ENCODE measurements around the gene SLC26A6. TPM values are rescaled to one million over a fixed set of nuclear protein-coding genes. Genes with fewer than 3 reads are reported as not detected.
A peak's percentile ranks its signal among the peaks of the same experiment; 100 is the strongest.

The SLC26A6 gene
- total and polyA plus RNA-seq, 2 of the 13 experiments (the other 11 are each of a cell fraction or from before 2014, with no cell fraction given) = 40.7 to 184 TPM

DNA sequence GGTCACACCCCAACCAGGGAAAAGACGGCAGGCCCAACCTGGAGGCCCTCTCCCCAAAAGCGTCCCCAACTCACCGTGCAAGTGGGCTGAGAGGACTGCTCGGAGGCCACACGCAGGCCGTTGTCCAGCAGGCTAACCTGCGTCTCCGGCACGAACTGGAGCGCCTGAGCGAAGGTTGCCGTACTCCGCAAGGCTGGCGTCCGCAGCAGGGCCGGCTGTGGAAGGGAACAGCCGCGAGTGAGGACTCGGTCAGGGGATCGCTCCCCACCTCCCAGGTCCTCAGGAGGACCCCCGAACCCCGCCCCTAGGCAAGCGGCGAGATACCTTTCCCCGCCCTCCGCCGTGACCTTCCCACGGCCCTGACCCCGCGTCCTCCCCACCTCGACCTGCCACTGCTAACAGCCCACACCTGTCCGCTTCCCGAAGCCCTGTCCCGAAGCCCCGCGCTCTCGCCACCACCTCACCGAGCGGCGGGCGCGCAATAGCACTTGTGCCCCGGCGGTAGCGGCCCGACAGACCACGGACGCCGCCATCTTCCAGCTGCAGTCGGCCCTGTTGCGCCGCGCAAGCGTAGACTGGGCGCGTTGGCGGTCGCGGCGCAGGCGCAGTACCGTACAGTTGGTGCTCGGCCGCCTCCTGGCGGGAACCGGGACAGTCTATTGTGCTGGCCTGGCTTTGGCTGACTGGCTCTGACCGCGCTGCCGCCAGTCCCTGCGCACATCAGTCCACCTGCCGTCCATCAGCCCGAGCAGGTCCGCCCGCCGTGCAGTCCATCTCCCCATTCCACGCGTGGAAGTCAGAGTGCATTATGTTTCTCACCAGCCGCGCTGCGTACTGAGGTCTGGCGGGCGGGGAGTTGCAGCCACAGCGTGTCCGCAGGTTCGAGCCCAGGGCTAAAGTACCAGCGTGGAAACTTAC, 25.9 kb downstream of the SLC26A6 start, which contains the start of gene UQCRC1 (continued):
- TF ChIP-seq ZNF652 (CRISPR knock-in tag; IDR thresholded peaks at IDR 0.05; ENCODE audit: borderline replicate concordance, low read depth) (peak; percentile 61; the same call in 1 of the 2 replicates), ZIK1 (CRISPR knock-in tag; IDR thresholded peaks at IDR 0.05; ENCODE audit: borderline replicate concordance, low read depth) (peak; percentile 91), MAFF (IDR thresholded peaks at IDR 0.05; ENCODE audit: low read depth, low read length) (0 out of 2 replicates have a peak, but pooled peaks have one; percentile 1), ZNF713 (CRISPR knock-in tag; IDR thresholded peaks at IDR 0.05) (0 out of 2 replicates have a peak, but pooled peaks have one; percentile 55), ZNF670 (CRISPR knock-in tag; IDR thresholded peaks at IDR 0.05; ENCODE audit: borderline replicate concordance) (peak; percentile 88; the same call in 1 of the 2 replicates), GATA4 (IDR thresholded peaks at IDR 0.05; ENCODE audit: borderline replicate concordance, low read depth) (0 out of 2 replicates have a peak, but pooled peaks have one; percentile 56), ZSCAN31 (CRISPR knock-in tag; IDR thresholded peaks at IDR 0.05; ENCODE audit: low read depth) (peak; percentile 96; the same call in 1 of the 2 replicates), NPAS2 (CRISPR knock-in tag; IDR thresholded peaks at IDR 0.05; ENCODE audit: borderline replicate concordance) (no peak), ZFP36L2 (CRISPR knock-in tag; IDR thresholded peaks at IDR 0.05) (no peak), ATF7 (IDR thresholded peaks at IDR 0.05) (no peak), ATF7 (CRISPR knock-in tag; IDR thresholded peaks at IDR 0.05) (peak; percentile 63; the same call in 1 of the 2 replicates), ZNF367 (CRISPR knock-in tag; IDR thresholded peaks at IDR 0.05; ENCODE audit: borderline replicate concordance) (0 out of 2 replicates have a peak, but pooled peaks have one; percentile 24), ZNF335 (CRISPR knock-in tag; IDR thresholded peaks at IDR 0.05) (no peak; the same call in 1 of the 2 replicates), ZNF616 (CRISPR knock-in tag; IDR thresholded peaks at IDR 0.05; ENCODE audit: low read depth) (peak; percentile 75; the same call in 1 of the 2 replicates)
- TF ChIP-seq, protein P1, sequence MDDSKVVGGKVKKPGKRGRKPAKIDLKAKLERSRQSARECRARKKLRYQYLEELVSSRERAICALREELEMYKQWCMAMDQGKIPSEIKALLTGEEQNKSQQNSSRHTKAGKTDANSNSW (CRISPR knock-in tag; IDR thresholded peaks at IDR 0.05; ENCODE audit: borderline replicate concordance) = no peak
- TF ChIP-seq, protein P2, sequence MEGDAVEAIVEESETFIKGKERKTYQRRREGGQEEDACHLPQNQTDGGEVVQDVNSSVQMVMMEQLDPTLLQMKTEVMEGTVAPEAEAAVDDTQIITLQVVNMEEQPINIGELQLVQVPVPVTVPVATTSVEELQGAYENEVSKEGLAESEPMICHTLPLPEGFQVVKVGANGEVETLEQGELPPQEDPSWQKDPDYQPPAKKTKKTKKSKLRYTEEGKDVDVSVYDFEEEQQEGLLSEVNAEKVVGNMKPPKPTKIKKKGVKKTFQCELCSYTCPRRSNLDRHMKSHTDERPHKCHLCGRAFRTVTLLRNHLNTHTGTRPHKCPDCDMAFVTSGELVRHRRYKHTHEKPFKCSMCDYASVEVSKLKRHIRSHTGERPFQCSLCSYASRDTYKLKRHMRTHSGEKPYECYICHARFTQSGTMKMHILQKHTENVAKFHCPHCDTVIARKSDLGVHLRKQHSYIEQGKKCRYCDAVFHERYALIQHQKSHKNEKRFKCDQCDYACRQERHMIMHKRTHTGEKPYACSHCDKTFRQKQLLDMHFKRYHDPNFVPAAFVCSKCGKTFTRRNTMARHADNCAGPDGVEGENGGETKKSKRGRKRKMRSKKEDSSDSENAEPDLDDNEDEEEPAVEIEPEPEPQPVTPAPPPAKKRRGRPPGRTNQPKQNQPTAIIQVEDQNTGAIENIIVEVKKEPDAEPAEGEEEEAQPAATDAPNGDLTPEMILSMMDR (CRISPR knock-in tag; IDR thresholded peaks at IDR 0.05) = peak; percentile 98
- TF ChIP-seq, protein P3, sequence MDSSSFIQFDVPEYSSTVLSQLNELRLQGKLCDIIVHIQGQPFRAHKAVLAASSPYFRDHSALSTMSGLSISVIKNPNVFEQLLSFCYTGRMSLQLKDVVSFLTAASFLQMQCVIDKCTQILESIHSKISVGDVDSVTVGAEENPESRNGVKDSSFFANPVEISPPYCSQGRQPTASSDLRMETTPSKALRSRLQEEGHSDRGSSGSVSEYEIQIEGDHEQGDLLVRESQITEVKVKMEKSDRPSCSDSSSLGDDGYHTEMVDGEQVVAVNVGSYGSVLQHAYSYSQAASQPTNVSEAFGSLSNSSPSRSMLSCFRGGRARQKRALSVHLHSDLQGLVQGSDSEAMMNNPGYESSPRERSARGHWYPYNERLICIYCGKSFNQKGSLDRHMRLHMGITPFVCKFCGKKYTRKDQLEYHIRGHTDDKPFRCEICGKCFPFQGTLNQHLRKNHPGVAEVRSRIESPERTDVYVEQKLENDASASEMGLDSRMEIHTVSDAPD (CRISPR knock-in tag; IDR thresholded peaks at IDR 0.05) = peak; percentile 46; the same call in 1 of the 2 replicates
- TF ChIP-seq, protein P4, sequence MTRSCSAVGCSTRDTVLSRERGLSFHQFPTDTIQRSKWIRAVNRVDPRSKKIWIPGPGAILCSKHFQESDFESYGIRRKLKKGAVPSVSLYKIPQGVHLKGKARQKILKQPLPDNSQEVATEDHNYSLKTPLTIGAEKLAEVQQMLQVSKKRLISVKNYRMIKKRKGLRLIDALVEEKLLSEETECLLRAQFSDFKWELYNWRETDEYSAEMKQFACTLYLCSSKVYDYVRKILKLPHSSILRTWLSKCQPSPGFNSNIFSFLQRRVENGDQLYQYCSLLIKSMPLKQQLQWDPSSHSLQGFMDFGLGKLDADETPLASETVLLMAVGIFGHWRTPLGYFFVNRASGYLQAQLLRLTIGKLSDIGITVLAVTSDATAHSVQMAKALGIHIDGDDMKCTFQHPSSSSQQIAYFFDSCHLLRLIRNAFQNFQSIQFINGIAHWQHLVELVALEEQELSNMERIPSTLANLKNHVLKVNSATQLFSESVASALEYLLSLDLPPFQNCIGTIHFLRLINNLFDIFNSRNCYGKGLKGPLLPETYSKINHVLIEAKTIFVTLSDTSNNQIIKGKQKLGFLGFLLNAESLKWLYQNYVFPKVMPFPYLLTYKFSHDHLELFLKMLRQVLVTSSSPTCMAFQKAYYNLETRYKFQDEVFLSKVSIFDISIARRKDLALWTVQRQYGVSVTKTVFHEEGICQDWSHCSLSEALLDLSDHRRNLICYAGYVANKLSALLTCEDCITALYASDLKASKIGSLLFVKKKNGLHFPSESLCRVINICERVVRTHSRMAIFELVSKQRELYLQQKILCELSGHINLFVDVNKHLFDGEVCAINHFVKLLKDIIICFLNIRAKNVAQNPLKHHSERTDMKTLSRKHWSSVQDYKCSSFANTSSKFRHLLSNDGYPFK (CRISPR knock-in tag; IDR thresholded peaks at IDR 0.05; ENCODE audit: borderline replicate concordance) = peak; percentile 86; the same call in 1 of the 2 replicates
- TF ChIP-seq, protein P5, sequence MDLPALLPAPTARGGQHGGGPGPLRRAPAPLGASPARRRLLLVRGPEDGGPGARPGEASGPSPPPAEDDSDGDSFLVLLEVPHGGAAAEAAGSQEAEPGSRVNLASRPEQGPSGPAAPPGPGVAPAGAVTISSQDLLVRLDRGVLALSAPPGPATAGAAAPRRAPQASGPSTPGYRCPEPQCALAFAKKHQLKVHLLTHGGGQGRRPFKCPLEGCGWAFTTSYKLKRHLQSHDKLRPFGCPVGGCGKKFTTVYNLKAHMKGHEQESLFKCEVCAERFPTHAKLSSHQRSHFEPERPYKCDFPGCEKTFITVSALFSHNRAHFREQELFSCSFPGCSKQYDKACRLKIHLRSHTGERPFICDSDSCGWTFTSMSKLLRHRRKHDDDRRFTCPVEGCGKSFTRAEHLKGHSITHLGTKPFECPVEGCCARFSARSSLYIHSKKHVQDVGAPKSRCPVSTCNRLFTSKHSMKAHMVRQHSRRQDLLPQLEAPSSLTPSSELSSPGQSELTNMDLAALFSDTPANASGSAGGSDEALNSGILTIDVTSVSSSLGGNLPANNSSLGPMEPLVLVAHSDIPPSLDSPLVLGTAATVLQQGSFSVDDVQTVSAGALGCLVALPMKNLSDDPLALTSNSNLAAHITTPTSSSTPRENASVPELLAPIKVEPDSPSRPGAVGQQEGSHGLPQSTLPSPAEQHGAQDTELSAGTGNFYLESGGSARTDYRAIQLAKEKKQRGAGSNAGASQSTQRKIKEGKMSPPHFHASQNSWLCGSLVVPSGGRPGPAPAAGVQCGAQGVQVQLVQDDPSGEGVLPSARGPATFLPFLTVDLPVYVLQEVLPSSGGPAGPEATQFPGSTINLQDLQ (CRISPR knock-in tag; IDR thresholded peaks at IDR 0.05) = peak; percentile 83

All from HepG2 (cell line).